HG03378 (cell line): ENCODE results near the gene CD209.
"Not testable (repeated sequence)": the region's sequence is repeated elsewhere in the genome, so short reads cannot be mapped to it uniquely, and the experiment has no call there.

Experiments used
- ATAC-seq: cut with Tn5 transposase; IDR thresholded peaks from one replicate; pipeline ENCODE4 v1.9.1; 2021; ENCODE audit warnings: mild to moderate bottlenecking, moderate library complexity; ENCODE audit not compliant: unreplicated experiment

CD209 gene

DNA sequence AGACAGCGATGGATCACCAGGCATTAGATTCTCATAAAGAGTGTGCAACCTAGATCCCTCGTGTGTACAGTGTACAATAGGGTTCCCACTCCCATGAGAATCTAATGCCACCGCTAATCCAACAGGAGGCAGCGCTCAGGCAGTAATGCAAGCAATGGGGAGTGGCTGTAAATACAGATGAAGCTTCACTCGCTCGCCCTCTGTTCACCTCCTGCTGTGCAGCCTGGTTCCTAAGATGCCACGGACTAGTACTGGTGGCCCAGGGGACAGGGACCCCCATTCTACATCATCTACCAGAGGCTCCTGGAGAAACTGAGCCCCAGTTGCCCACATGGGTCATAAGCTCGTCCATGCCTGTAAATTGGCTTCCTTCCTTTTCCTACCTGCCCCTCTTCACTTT lies 23.7 kb upstream of the CD209 start:
- ATAC-seq, result no peak

GRCh38 chr19:7769171-7769570 lies 21.8 kb upstream of the CD209 start:
- no peak for ATAC-seq

DNA sequence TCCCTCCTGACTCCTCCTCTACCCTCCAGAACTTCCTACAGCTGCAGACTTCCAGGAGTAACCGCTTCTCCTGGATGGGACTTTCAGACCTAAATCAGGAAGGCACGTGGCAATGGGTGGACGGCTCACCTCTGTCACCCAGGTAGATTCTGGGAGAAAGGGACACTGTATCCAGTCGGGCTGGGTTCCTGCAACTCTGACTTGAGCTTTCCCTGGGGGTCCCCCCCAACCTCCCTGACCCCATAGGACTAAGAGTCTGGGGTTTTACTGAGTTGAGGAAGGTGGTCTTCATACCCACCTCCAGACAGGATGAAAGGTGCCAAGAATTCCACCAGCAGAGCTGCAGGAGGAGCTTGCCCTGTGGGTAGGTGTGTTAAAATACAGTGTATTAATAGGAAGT lies 20.2 kb upstream of the CD209 start:
- ATAC-seq, result no peak

DNA sequence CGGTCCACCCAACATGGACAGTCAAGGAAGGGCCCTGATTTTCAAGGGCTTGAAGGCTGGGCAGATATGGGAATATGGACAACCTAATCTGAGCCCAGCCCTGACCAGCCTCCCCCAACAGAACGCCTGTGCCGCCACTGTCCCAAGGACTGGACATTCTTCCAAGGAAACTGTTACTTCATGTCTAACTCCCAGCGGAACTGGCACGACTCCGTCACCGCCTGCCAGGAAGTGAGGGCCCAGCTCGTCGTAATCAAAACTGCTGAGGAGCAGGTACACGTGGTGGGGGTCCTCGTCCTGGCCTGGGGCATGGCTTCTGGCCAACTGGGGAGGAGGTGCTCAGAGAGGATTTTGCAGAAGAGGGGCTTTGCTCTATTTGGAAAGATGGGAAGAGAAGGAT lies 19.2 kb upstream of the CD209 start:
- ATAC-seq, result no peak

DNA sequence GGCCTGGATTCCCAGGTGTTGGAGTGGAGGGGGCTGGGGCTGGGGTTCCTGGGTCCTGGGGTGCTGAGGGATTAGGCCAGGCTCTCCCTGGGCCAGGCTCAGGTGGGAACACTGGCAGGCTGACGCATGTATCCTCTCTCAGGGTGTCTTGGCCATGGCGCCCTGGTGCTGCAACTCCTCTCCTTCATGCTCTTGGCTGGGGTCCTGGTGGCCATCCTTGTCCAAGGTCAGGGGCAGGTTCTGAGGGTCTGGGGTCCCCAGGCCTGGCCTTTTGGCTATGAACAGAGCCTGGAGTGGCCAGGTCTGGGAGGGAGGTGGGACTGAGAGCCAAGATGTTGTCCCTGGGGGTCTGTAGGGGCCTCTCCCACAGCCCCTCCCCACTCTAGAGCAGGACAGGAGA lies 17.7 kb upstream of the CD209 start:
- ATAC-seq, result not testable (repeated sequence)

DNA sequence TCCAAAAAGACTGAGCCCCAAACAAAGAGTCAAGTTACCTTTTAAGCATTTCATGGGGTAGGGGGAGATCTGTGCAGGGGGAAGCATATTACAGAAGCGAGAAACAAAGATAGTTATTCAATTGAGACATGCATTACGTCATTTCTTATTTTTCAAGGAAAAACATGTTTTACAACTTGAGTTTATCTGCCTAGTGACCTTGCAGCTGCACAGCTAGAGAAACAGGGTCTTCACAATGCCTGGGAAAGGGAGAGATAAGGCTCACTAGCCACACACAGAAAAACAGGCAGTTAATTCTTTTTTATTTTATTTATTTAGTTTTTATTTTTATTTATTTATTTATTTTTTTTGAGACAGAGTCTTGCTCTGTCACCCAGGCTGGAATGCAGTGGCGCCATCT lies 16.8 kb upstream of the CD209 start:
- not testable (repeated sequence) for ATAC-seq

DNA sequence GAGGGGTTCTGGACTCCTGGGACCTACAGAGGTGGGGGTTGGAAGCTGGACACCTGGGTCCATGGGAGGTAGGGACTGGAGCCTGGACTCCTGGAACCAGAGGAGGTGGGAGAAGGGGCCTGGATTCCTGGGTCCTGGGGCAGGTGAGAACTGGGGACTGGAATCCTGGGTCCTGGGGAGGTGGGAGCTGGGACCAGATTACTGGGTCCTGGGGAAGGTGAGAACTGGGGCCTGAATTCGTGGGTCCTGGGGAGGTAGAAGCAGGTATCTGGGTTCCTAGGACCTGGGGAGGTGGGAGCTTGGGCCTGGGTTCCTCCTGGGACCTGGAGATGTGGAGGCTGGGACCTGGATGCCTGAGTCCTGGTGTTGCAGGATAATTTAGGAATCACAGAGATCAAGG lies 16.4 kb upstream of the CD209 start:
- no peak for ATAC-seq

- ATAC-seq, result no peak
Measured at GRCh38 chr19:7762719-7763293, 15.5 kb upstream of the CD209 start, which contains the start of gene CLEC4M. Gene CLEC4M, plus strand, starts transcription at chr19:7763243. Its CDS starts 24 bp downstream, at chr19:7763267.

DNA sequence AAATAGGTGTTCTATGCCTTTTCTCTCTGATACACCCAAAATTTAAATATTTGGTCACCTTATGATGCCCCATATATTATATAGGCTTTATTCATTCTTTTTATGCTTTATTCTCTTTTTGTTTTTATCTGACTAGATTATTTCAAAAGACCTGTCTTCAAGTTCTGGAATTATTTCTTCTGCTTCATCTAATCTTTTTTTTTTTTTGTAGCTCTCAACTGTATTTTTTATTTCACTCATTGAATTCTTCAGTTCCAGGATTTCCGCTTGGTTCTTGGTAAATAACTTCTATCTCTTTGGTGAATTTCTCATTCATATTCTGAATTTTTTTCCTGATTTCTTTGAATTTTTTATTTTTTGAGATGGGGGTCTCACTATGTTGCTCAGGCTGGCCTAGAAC lies 11.8 kb upstream of the CD209 start:
- ATAC-seq, result no peak

DNA sequence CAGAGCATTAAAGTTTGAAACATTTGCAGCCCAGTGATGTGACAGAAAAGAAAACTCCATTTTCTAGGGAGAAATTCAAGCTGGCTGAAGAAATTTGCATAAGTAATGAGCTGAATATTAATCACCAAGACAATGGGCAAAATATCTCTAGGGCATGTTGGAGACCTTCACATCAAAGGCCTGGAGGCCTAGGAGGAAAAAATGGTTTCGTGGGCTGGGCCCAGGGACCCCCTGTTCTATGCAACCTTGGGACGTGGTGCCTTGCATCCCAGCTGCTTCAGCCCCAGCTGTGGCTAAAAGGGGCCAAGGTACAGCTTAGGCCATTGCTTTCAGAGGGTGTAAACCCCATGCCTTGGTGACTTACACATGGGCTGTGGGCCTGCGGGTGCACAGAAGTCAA lies 10.0 kb upstream of the CD209 start:
- ATAC-seq, result no peak

DNA sequence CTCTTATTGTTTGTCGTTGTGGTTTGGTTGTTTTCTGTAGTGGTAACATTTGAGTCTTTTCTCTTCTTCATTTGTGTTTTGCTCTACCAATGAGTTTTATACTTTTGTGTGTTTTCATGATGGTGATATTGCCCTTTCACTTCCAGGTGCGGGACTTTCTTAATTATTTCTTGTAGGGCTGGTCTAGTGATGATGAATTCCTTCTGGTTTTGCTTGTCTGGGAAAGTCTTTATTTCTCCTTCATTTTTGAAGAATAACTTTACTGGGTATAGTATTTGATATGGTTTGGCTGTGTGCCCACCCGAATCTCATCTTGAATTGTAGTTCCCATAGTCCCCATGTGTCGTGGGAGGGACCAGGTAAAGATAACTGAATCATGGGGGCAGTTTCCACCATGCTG lies 8.9 kb upstream of the CD209 start:
- no peak for ATAC-seq

DNA sequence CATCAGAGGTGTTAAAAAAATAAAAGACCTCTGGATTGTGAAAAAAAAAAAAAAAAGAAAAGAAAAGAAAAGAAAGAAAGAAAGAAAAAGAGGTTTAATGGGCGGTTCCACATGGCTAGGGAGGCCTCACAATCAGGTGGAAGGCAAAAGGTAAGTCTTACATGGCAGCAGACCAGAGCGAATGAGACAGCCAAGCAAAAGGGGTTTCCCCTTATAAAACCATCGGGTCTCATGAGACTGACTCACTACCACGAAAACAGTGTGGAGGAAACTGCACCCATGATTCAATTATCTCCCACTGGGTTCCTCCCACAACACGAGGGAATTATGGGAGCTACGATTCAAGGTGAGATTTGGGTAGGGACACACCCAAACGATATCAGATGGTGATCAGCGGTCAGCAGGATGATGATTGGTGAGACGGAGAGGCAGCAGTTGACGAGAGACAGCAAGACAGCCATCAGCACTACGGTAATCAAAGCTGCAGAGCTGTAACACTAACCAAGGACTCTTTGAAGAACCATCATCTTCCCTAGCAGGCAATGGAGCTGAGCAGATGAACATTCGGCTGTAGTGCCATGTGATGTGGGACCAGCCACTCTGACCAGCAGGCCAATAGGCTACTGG lies 3.9 kb upstream of the CD209 start:
- ATAC-seq, result no peak

- ATAC-seq, result no peak
Measured at GRCh38 chr19:7748756-7749155, 1.4 kb upstream of the CD209 start.

DNA sequence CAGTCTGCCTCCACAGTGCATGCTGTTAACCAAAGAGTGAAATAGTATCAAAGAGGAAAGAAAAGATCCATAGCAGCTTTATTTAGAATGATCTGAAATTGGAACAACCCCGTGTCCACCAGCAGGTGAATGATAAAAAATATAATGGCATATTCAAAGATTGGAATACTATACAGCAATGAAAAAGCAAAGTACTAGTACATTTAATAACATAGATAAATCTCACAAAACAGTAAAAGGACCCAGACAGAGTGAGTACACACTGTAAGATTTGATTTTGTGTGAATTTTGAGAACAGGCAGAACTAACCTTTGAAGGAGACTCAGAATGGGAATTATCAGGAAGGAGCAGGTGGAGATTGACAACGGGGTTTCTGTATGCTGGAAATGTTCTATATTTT lies 837 bp upstream of the CD209 start:
- ATAC-seq, result no peak

- ATAC-seq, result not testable (repeated sequence)
Measured at GRCh38 chr19:7746306-7746705, 1.0 kb downstream of the CD209 start.

- no peak for ATAC-seq
Measured at GRCh38 chr19:7744871-7745650, 2.3 kb downstream of the CD209 start.

DNA sequence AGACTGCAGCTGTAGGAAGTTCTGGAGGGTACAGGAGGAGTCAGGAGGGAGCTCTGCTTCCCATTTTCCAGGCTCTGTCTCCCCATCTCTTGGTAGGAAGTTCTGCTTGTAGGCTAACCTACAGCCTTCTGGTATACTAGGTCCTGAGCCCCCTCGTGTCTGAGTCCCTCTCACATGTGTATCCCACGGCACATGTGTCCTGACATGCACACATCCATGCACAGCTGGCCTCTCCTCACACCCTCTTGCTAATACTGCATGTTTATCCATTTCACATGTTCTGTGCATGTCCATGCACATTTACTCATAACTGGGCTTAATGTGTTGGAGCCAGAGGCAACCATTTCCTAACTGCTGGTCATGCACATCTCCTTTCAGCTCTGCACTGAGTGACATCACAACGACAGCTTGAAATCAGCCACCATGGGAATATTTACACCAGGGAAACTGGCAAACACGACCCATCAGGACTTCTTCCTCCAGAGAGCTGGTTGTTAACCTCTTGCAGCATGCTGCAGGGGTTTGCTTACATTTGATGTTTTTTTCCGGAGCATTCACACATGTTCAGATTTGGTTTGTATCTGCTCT lies 3.0 kb downstream of the CD209 start:
- no peak for ATAC-seq

DNA sequence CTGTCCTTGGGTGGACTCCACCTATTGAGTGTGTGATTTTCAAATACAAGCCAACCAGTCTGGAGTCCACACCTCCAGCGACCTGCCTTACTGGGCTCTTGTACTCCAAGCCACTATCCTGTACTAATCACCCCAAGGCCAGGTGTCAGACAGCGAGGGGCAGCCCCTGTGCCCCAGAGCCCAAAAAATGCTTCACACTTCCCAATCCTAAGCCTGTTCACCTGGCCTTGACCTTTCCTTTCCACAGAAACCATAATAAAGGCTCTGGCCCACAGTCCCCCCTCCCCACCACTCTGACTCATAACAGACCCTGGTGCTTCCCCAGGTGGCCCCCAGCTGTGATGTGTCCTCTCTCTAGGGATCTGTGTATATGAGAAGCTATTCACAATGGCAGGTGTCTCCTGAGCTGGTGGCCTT lies 3.9 kb downstream of the CD209 start:
- ATAC-seq, result no peak

- ATAC-seq, result no peak
Measured at GRCh38 chr19:7742991-7743390, 4.3 kb downstream of the CD209 start.

DNA sequence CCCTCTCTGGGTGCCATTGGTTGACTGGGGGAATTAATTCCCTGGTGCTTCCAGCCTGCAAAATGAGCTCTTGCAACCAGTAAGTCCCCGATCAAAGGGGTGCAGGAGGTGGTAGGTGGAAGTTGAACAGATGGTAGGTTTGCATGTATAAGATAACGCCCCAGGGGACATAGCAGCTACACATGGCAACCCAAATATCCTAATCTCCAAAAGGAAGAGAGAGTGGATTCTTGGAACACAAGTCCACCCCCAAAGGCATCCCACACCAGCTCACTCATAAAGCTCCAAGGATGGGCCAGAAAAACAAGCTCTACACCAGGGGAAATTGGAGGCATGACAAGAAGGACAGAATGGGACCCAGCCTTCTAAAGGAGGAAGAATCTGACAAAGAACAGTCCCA lies 4.8 kb downstream of the CD209 start:
- ATAC-seq, result no peak

GRCh38 chr19:7740682-7741054 lies 6.7 kb downstream of the CD209 start:
- ATAC-seq, result no peak
